Lung (tissue), 12 donors: ENCODE results near the gene ZDHHC18. TPM values are rescaled to one million over a fixed set of nuclear protein-coding genes. Genes with fewer than 3 reads are reported as not detected.
A peak's percentile ranks its signal among the peaks of the same experiment; 100 is the strongest.

Experiments used
- ATAC-seq: fragments of 200-7000 bp; cut with Tn5 transposase; one replicate; pipeline ENCODE4 v1.9.1; 2020; ENCODE audit warnings: moderate number of reproducible peaks; ENCODE audit not compliant: insufficient read depth, low FRiP score
- DNase-seq, 3 donors: peaks; one replicate each; pipeline ENCODE4 v3.0.0-alpha.2; 2013 to 2017
- H3K27ac ChIP-seq, 2 donors: one replicate each; pipeline ENCODE4 v1.5.1; 2013; ENCODE audit warnings: mild to moderate bottlenecking in 2 of 2, moderate library complexity in 2 of 2, control low read depth in 1 of 2, inconsistent platforms in 1 of 2, low read depth in 1 of 2, low read length in 1 of 2
- H3K27me3 ChIP-seq, 3 donors: one replicate each; pipeline ENCODE4 v1.5.1; 2013; ENCODE audit warnings: low read length in 2 of 3; ENCODE audit not compliant: control insufficient read depth in 3 of 3, insufficient read depth in 3 of 3
- H3K36me3 ChIP-seq, 4 donors: one replicate each; pipeline ENCODE4 v1.5.1; 2013; ENCODE audit warnings: low read length in 4 of 4, mild to moderate bottlenecking in 1 of 4, moderate library complexity in 1 of 4; ENCODE audit not compliant: control insufficient read depth in 4 of 4, insufficient read depth in 4 of 4
- H3K4me1 ChIP-seq, 5 donors: one replicate each; pipeline ENCODE4 v1.5.1; 2013; ENCODE audit warnings: low read length in 5 of 5, mild to moderate bottlenecking in 2 of 5, moderate library complexity in 1 of 5; ENCODE audit not compliant: control insufficient read depth in 5 of 5, insufficient read depth in 5 of 5
- H3K4me3 ChIP-seq: one replicate; pipeline ENCODE4 v1.5.1; 2013; ENCODE audit warnings: mild to moderate bottlenecking, control low read depth, moderate library complexity
- H3K9ac ChIP-seq, 2 donors: one replicate each; pipeline ENCODE4 v1.5.1; 2013; ENCODE audit warnings: low read length in 2 of 2, control low read depth in 1 of 2; ENCODE audit not compliant: insufficient read depth in 1 of 2
- H3K9me3 ChIP-seq, 4 donors: one replicate each; pipeline ENCODE4 v1.5.1; 2013; ENCODE audit warnings: low read length in 3 of 4, mild to moderate bottlenecking in 1 of 4, moderate library complexity in 1 of 4; ENCODE audit not compliant: control insufficient read depth in 4 of 4, insufficient read depth in 3 of 4
- WGBS, 2 donors: extraction: QIAGEN DNeasy Blood & Tissue Kit; methylation state at CpG; one replicate each; pipeline ENCODE4 v1.1.7; 2013; 5-methylcytosine and 5-hydroxymethylcytosine counted together
- polyA plus RNA-seq, 2 donors: library from polyadenylated mRNA; stranded (reverse); fragments of 200-250 nt; gene quantifications; one replicate each; pipeline ENCODE4 v1.2.1, GENCODE V29; 2013
- total RNA-seq, 2 donors: library from RNA; depleted of rRNA in 1 of 2; stranded (reverse); fragments of >200 nt in 1 of 2; gene quantifications; one replicate each; pipeline ENCODE4 v1.2.1, GENCODE V29; 2014 to 2021
- TF ChIP-seq, protein P1 (sequence below): IDR thresholded peaks from 2 replicates; pipeline ENCODE4 v1.5.1; 2012; ENCODE audit warnings: mild to moderate bottlenecking; ENCODE audit errors: control extremely low read depth, extremely low read depth
- donor health status: control.
- donor health status: control.
- donor health status: Bipolar disorder and iron deficiency.
- donor health status: healthy.
- donor health status: DM: yes; HTN: yes; CAD: no.

ZDHHC18 gene
- total and polyA plus RNA-seq, 4 donors: 11.6 to 39.1 (median 18.3) TPM

DNA sequence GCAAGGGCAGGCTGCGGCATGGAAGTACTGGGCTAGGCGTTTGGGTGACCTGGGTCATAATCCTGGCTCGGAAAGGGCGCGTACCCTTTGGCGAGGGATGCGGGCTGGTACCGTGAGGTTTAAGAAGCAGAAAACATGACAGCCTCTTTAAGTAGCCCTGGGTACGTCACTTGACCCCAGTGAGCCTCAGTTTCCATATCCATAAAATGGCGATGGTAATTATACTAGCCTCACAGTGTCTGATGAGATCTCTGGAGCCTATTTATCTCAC lies 38.0 kb upstream of the ZDHHC18 start:
- Histone ChIP-seq H3K36me3 (peaks cover 0 to 4% (median 1%) of the 10 kb centered on the region in 4 donors), H3K9ac (peak overlapping the region; percentile 58 to 95), H3K4me3 (peak overlapping the region; percentile 72), H3K27me3 (no peaks in the 10 kb centered on the region), H3K9me3 (no peaks in the 10 kb centered on the region), H3K27ac (peak overlapping the region; percentile 96 to 97), H3K4me1 (peaks cover 16 to 45% (median 29%) of the 10 kb centered on the region in 5 donors)
- TF ChIP-seq, protein P1, sequence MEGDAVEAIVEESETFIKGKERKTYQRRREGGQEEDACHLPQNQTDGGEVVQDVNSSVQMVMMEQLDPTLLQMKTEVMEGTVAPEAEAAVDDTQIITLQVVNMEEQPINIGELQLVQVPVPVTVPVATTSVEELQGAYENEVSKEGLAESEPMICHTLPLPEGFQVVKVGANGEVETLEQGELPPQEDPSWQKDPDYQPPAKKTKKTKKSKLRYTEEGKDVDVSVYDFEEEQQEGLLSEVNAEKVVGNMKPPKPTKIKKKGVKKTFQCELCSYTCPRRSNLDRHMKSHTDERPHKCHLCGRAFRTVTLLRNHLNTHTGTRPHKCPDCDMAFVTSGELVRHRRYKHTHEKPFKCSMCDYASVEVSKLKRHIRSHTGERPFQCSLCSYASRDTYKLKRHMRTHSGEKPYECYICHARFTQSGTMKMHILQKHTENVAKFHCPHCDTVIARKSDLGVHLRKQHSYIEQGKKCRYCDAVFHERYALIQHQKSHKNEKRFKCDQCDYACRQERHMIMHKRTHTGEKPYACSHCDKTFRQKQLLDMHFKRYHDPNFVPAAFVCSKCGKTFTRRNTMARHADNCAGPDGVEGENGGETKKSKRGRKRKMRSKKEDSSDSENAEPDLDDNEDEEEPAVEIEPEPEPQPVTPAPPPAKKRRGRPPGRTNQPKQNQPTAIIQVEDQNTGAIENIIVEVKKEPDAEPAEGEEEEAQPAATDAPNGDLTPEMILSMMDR: no peak
- DNase-seq (no peak), ATAC-seq (no peak)
- 2 to 3% methylated on average over 10 of the region's 10 CpGs for WGBS, 2 donors

DNA sequence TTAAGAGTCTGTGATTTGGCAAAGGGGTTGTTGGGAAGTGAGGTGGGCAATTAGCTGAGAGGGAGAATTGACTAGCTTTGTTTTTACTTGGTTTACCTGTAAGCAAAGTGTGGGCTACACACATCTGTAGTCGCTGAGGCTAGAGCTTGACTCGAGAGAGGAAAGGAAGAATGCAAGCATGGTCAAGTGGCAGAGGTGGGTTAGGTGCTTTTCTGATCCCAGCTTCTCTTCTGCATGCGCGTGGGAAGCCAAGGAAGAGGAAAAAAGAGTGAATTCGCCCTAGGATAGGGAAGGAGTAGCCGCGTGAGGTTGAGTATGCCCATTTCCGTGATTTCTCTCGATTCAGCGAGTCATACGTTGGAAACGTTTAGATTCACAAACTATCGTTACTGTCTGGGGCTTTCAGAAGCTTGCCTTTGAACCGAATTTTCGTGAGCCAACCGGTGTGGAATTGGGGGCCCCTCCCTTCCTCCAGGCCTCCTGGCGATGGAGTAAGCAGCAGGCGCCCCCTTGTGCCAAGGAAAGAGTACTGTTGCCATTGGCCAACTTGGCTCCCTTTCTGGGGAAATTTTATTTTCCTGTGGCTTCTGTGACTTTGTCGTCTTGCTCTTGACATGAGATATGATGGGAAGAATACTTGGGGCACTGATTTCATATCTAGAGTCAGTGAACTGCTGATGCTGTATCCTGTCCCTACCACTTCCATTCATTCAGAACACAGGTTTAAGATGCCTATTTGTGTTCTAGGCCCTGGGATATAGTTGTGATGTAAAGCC lies 37.5 kb upstream of the ZDHHC18 start:
- Histone ChIP-seq H3K36me3 (peaks cover 0 to 6% (median 2%) of the 10 kb centered on the region in 4 donors), H3K9me3 (no peaks in the 10 kb centered on the region), H3K9ac (peak overlapping the region in 1 of 2 donors; percentile 95), H3K4me3 (peak overlapping the region; percentile 72), H3K27me3 (no peaks in the 10 kb centered on the region), H3K27ac (peak overlapping the region; percentile 96 to 97), H3K4me1 (peaks cover 14 to 40% (median 25%) of the 10 kb centered on the region in 5 donors)
- TF ChIP-seq, protein P1: peak; percentile 93
- ATAC-seq: peak; percentile 63
- 0 to 1% methylated on average over 19 of the region's 19 CpGs for WGBS, 2 donors
- DNase-seq: peak; percentile 86 to 92 (median 91)

DNA sequence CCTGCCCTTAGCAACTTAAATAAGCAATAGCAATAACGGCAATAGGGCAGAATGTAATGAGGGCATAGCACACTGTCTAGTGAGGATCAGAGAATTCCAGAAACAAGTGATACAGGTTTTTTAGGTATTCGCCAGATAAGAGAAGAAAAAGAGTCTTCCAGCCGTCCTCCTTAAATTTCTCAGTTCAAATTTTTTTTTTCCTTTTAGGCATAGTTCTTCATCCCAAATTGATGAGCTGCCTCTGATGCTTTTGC lies 36.9 kb upstream of the ZDHHC18 start:
- ATAC-seq (no peak), DNase-seq (no peak)
- H3K9ac ChIP-seq: no peak overlapping the region
- peaks cover 9 to 35% (median 22%) of the 10 kb centered on the region in 5 donors for H3K4me1 ChIP-seq
- TF ChIP-seq, protein P1: no peak
- no peaks in the 10 kb centered on the region for H3K9me3 ChIP-seq
- peaks cover 0 to 11% (median 5%) of the 10 kb centered on the region in 4 donors for H3K36me3 ChIP-seq
- no peak overlapping the region for H3K4me3 ChIP-seq
- H3K27ac ChIP-seq: no peak overlapping the region
- no peaks in the 10 kb centered on the region for H3K27me3 ChIP-seq
- WGBS, 2 donors: 65 to 69% methylated on average over 3 of the region's 3 CpGs

DNA sequence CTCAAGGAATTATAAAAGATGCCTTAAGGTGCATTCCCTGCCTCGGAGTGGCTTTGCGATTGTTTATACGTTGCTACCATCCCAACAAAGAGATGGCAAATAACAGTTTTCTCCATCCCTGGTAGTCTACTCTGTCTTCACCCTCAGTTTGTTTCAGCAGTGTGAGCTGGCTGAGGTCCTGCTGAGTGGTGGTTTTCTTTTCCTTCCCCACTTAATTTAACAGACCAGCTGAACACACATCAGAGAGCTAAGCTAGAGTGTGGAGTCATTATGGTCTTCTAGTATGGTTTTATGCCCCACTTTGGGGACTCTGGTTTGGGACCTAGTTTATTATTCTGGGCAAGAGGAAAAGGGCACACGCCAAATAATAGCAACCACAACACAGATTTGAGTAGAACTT lies 36.6 kb upstream of the ZDHHC18 start:
- WGBS, 2 donors: 60 to 67% methylated on average over 4 of the region's 4 CpGs
- no peak for ATAC-seq
- Histone ChIP-seq H3K9ac (no peak overlapping the region), H3K4me1 (peaks cover 7 to 33% (median 22%) of the 10 kb centered on the region in 5 donors), H3K9me3 (no peaks in the 10 kb centered on the region), H3K27ac (no peak overlapping the region), H3K36me3 (peaks cover 0 to 15% (median 8%) of the 10 kb centered on the region in 4 donors), H3K4me3 (no peak overlapping the region), H3K27me3 (no peaks in the 10 kb centered on the region)
- TF ChIP-seq, protein P1: no peak
- no peak for DNase-seq
